ENCODE data around the gene SEZ6L. TPM values are rescaled to one million over a fixed set of nuclear protein-coding genes. Genes with fewer than 3 reads are reported as not detected.
A peak's percentile ranks its signal among the peaks of the same experiment; 100 is the strongest.

Gene SEZ6L
- total and polyA plus RNA-seq, 2 experiments from 2014 or later: 0.43 to 0.44 TPM

DNA sequence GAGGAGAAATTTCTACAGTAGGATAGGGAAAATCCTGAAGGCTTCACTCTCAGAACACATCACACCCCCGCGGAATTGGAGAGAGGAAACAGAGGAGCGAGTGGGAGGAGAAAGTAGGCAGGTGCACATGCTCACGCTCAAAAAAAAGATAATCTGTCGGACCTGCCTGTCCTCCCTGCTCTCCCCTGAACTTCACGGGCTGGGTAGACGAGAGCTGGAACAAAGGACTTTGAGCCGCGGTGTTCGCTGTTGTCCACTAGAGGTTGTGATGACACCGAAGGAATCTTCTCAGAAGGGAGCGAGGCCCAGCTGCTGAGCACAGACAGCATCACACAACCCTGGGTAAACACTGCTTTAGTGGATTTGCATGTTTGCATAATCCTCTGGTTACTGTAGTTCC, 5.0 kb downstream of the SEZ6L start:
- H3K79me2 ChIP-seq: no peaks in the 10 kb centered on the region
- H3K9me3 ChIP-seq (ENCODE audit: low read depth): no peaks in the 10 kb centered on the region
- H3K4me2 ChIP-seq: no peak overlapping the region
- 18% methylated on average over 12 of the region's 12 CpGs for WGBS (ENCODE audit: low lambda C conversion rate, missing lambda C conversion rate)
- H4K20me1 ChIP-seq (ENCODE audit: insufficient read depth, poor library complexity, severe bottlenecking): no peaks in the 10 kb centered on the region
- TF ChIP-seq, protein P1, sequence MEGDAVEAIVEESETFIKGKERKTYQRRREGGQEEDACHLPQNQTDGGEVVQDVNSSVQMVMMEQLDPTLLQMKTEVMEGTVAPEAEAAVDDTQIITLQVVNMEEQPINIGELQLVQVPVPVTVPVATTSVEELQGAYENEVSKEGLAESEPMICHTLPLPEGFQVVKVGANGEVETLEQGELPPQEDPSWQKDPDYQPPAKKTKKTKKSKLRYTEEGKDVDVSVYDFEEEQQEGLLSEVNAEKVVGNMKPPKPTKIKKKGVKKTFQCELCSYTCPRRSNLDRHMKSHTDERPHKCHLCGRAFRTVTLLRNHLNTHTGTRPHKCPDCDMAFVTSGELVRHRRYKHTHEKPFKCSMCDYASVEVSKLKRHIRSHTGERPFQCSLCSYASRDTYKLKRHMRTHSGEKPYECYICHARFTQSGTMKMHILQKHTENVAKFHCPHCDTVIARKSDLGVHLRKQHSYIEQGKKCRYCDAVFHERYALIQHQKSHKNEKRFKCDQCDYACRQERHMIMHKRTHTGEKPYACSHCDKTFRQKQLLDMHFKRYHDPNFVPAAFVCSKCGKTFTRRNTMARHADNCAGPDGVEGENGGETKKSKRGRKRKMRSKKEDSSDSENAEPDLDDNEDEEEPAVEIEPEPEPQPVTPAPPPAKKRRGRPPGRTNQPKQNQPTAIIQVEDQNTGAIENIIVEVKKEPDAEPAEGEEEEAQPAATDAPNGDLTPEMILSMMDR (IDR thresholded peaks at IDR 0.05; ENCODE audit: poor library complexity): peak; percentile 28
- TF ChIP-seq EZH2phosphoT487 (IDR thresholded peaks at IDR 0.05; ENCODE audit: low read depth, severe bottlenecking, unreplicated experiment): no peak
- no peak for TF ChIP-seq EZH2 (IDR thresholded peaks at IDR 0.05; ENCODE audit: borderline replicate concordance)
- H3K4me1 ChIP-seq (ENCODE audit: insufficient read depth): peaks cover 3% of the 10 kb centered on the region
- H3K36me3 ChIP-seq (replicated peaks; ENCODE audit: insufficient read depth, low read depth): no peaks in the 10 kb centered on the region
- H3K9me2 ChIP-seq (replicated peaks; ENCODE audit: insufficient read depth): no peaks in the 10 kb centered on the region
- H3K4me3 ChIP-seq: no peak overlapping the region
- H2AFZ ChIP-seq: no peak overlapping the region
- DNase-seq (ENCODE audit: low spot score): peak; percentile 48
- H3K27ac ChIP-seq: no peak overlapping the region
- peaks cover 53% of the 10 kb centered on the region for H3K27me3 ChIP-seq

DNA sequence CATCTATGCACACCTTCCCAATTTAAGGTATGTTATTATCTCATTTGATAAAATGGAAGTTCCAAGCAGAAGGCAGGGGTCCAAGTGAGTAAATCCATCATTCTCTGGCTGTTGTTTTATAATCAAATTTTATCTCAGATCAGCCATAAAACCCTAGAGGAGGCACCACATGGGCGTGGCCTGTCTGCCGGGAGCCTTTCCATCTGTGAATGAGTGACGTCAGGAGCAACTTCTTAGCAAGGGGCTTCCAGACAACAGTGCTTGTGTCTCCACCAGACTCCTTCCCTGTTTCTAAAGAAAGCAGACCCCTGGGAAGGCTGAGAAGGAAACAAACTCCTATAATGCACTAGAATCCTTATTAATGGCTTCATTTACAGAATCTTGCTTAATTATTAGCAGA, 13.5 kb downstream of the SEZ6L start:
- H3K79me2 ChIP-seq: no peaks in the 10 kb centered on the region
- no peaks in the 10 kb centered on the region for H3K9me2 ChIP-seq (replicated peaks; ENCODE audit: insufficient read depth)
- no peak overlapping the region for H2AFZ ChIP-seq
- no peak for TF ChIP-seq EZH2 (IDR thresholded peaks at IDR 0.05; ENCODE audit: borderline replicate concordance)
- TF ChIP-seq EZH2phosphoT487 (IDR thresholded peaks at IDR 0.05; ENCODE audit: low read depth, severe bottlenecking, unreplicated experiment): no peak
- TF ChIP-seq, protein P1 (IDR thresholded peaks at IDR 0.05; ENCODE audit: poor library complexity): no peak
- no peak overlapping the region for H3K4me2 ChIP-seq
- 30% methylated on average over 3 of the region's 3 CpGs for WGBS (ENCODE audit: low lambda C conversion rate, missing lambda C conversion rate)
- H3K9me3 ChIP-seq (ENCODE audit: low read depth): no peaks in the 10 kb centered on the region
- H3K27ac ChIP-seq: no peak overlapping the region
- no peaks in the 10 kb centered on the region for H3K4me1 ChIP-seq (ENCODE audit: insufficient read depth)
- H4K20me1 ChIP-seq (ENCODE audit: insufficient read depth, poor library complexity, severe bottlenecking): no peaks in the 10 kb centered on the region
- no peak for DNase-seq (ENCODE audit: low spot score)
- no peak overlapping the region for H3K4me3 ChIP-seq
- H3K36me3 ChIP-seq (replicated peaks; ENCODE audit: insufficient read depth, low read depth): no peaks in the 10 kb centered on the region
- no peaks in the 10 kb centered on the region for H3K27me3 ChIP-seq

DNA sequence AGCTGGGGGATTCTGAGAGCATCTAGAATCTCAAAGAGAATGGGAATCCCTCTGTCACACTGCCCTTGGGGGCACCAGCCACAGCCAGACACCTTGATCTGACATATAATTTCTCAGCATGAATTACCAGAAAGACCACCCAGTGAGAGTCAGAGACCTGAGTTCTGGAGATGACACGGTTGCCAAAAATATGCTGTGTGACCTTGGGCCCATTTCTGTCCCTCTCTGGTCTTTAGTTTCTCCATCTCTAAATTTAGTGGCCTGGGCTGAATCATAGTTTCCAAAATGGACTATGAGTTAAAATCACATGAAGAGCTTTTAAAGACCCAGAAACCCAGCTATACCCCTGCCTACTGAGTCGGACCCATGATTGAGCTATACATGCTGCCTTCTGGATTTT, 15.9 kb downstream of the SEZ6L start:
- Histone ChIP-seq H3K9me3 (ENCODE audit: low read depth) (no peaks in the 10 kb centered on the region), H3K4me1 (ENCODE audit: insufficient read depth) (no peaks in the 10 kb centered on the region), H2AFZ (no peak overlapping the region), H3K27ac (no peak overlapping the region), H3K36me3 (replicated peaks; ENCODE audit: insufficient read depth, low read depth) (no peaks in the 10 kb centered on the region), H3K9me2 (replicated peaks; ENCODE audit: insufficient read depth) (no peaks in the 10 kb centered on the region), H3K27me3 (no peaks in the 10 kb centered on the region), H3K4me3 (no peak overlapping the region), H3K4me2 (no peak overlapping the region), H4K20me1 (ENCODE audit: insufficient read depth, poor library complexity, severe bottlenecking) (no peaks in the 10 kb centered on the region), H3K79me2 (no peaks in the 10 kb centered on the region)
- no peak for TF ChIP-seq EZH2 (IDR thresholded peaks at IDR 0.05; ENCODE audit: borderline replicate concordance)
- TF ChIP-seq, protein P1 (IDR thresholded peaks at IDR 0.05; ENCODE audit: poor library complexity): no peak
- TF ChIP-seq EZH2phosphoT487 (IDR thresholded peaks at IDR 0.05; ENCODE audit: low read depth, severe bottlenecking, unreplicated experiment): no peak
- WGBS (ENCODE audit: low lambda C conversion rate, missing lambda C conversion rate): 93% methylated on average over 2 of the region's 2 CpGs
- DNase-seq (ENCODE audit: low spot score): no peak

DNA sequence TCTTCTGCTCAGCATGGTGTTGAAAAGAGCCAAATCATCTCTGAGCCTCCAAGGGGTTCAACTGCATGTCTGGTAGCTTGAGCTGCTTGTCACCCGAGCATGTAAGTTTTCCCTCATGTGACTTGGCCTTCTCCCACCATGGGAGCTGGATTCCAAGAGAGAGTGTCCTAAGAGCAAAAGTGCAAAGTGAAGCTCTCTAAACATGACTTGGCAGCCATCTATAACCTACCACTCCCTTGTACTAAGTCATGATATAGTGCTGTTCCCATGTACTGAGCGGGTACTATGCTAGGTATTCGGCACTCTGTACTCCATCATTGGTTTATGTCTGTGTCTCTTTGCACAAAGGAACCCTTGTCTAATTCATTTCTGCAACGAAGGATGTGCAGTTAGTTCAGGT, 19.1 kb downstream of the SEZ6L start:
- Histone ChIP-seq H3K4me3 (no peak overlapping the region), H3K4me2 (no peak overlapping the region), H3K9me2 (replicated peaks; ENCODE audit: insufficient read depth) (no peaks in the 10 kb centered on the region), H3K36me3 (replicated peaks; ENCODE audit: insufficient read depth, low read depth) (no peaks in the 10 kb centered on the region), H3K27ac (no peak overlapping the region), H4K20me1 (ENCODE audit: insufficient read depth, poor library complexity, severe bottlenecking) (no peaks in the 10 kb centered on the region), H3K9me3 (ENCODE audit: low read depth) (no peaks in the 10 kb centered on the region), H2AFZ (no peak overlapping the region), H3K79me2 (no peaks in the 10 kb centered on the region), H3K4me1 (ENCODE audit: insufficient read depth) (no peaks in the 10 kb centered on the region), H3K27me3 (no peaks in the 10 kb centered on the region)
- WGBS (ENCODE audit: low lambda C conversion rate, missing lambda C conversion rate): 88% methylated on average over 4 of the region's 4 CpGs
- TF ChIP-seq EZH2phosphoT487 (IDR thresholded peaks at IDR 0.05; ENCODE audit: low read depth, severe bottlenecking, unreplicated experiment): no peak
- TF ChIP-seq EZH2 (IDR thresholded peaks at IDR 0.05; ENCODE audit: borderline replicate concordance): no peak
- TF ChIP-seq, protein P1 (IDR thresholded peaks at IDR 0.05; ENCODE audit: poor library complexity): no peak
- no peak for DNase-seq (ENCODE audit: low spot score)

Measured in hepatocyte (in vitro differentiated cells).